HG03135 (cell line): ENCODE results near the gene ADARB2.

Source experiments
- ATAC-seq: cut with Tn5 transposase; IDR thresholded peaks from one replicate; pipeline ENCODE4 v1.9.1; 2021; ENCODE audit warnings: mild to moderate bottlenecking, moderate library complexity; ENCODE audit not compliant: unreplicated experiment

ADARB2 gene

DNA sequence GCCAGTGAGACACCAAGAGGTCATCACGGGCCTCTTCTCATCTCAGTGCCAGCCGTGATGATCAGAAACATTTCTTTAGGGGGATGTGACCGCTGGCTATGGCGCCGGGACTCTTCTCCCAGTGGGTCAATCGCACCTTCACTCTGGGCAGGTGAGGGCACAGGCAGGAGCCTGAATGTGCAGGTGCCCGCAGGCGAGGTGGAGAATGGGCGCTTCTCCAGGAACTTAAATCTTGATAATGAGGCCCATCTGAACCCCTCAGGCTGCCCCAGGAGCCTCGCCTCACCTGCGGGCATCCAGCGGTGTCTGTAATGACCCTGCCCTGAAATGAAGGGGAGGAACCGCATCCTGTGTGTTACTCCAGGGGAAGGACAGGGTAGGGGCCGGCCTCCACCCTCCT lies 204.7 kb downstream of the ADARB2 start:
- no peak for ATAC-seq

DNA sequence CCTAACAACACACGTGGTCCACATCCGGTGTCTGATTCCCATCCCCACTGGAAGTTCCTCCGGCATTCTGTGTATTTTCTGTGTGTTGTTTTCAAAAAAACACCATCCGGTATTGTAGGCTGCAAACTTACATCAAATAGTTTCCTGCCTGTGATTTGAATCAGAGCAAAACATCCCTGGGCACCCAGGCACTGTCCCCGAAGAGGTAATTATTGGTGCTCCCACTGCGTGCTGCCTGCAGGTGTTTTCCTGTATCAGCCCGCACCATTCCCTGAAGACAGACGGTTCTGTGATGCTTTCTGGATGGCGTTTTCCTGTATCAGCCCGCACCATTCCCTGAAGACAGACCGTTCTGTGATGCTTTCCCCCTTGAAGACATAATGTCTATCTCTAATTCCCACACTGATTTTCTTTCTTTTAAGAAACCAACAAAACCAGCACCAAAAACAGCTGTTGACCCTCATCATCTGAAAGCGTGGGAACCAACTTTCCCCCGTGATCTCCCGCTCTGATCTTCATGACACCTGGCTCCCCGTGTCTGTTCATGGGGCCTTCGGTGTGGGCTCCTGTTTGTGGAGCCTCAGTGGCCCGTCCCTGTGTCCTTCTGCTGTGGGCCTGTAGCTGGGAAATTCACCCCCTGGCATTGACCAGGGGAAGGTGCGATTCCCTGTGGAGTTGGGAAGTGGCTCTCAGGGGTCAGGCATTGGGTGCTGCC lies 205.3 kb downstream of the ADARB2 start:
- ATAC-seq = no peak

DNA sequence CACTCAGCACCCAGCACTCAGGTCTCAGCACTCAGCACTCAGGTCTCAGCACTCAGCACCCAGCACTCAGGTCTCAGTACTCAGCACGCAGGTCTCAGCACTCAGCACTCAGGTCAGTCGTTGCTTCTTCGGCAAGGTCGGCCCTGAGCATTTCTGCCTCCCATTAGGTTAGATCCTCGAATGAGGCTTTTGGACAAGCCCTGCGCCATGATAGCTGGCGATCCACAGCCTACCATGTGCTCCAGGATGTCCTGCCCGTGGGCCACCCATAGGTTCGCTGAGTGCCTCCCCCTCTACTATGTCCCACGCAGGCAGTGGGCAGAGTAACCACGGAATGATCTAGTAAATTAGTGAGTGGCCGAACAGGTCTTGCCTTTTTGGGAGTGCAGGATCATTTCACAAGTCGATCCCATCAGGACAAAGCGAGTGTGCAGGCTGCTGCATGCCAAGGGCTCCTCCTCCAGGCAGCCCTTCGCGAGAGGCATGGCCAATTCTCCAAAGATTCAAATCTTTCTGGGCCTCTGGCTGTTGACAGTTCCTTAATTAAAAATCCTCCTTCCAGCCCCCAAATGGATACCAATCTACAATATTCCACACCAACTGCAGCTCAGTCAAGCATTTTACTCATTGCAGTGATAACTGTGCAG lies 206.3 kb downstream of the ADARB2 start:
- no peak for ATAC-seq

DNA sequence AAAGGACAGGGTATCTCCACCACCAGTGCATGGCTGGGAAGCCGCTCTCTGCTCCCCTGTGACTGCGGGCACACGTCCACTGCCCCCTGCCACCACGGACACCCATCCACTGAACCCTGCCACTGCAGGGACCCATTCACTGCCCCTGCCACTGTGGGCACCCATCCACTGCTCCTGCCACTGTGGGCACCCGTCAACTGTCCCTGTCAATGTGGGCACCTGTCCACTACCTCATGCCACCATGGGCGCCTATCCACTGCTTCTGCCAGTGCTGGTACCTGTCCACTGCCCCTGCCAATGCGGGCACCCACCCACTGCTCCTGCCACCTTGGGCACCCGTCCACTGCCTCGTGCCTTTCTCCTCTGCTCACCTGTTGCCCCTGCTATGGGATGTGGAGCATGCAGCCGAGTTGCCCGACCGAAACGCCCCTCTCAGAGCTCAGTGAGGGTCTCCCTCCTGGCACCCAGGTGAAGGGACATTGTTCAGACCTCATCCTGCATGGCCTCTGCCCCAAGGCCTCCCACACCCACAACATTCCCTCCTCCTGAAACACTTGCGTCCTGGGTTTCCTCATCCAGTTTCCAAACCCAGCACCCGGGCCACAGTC lies 207.4 kb downstream of the ADARB2 start:
- ATAC-seq = no peak

DNA sequence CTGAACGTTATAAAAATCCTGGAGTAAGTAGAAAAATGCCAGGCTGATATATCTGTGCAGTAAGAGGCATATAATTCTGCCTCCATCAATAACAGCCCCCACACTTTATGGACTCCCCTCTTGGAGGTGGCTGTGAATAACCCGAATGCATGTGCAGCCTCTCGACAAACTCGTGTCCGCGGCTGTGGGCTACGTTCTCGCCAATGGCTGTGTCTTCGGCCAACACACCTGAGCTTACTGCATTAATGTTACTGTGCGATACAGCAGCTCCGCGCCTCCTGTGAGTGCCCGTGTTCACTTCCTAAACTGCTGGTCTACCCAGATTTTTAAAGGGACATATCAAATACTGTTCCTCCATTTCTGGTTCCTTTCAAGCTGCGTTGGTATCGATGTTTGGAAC lies 209.4 kb downstream of the ADARB2 start:
- ATAC-seq = no peak

DNA sequence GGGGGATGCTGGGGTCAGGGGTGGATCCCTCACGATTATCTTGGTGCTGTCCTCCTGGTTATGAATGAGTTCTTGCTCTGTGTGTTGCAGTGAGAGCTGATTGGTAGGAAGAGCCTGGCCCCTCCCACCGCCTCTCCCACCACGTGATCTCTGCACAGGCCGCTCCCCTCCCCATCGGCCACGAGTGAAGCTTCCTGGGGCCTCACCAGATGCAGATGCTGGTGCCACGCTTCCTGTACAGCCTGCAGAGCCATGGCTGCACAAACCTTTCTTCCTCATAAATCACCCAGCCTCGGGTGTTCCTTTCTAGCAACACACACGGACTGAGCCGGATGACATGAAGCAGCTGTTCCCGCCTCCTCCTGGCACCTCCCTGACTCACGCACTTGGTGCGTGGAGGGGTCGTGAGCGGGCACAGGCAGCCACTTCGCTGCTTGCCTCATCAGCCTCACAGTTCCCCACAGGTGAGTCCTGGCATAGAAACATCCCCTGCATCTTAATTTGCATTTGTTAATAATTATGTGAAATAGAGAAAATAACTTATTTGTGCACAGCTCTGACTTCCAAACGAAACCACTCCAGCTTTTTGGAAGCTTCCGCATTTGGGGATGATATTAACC lies 210.8 kb downstream of the ADARB2 start:
- no peak for ATAC-seq

DNA sequence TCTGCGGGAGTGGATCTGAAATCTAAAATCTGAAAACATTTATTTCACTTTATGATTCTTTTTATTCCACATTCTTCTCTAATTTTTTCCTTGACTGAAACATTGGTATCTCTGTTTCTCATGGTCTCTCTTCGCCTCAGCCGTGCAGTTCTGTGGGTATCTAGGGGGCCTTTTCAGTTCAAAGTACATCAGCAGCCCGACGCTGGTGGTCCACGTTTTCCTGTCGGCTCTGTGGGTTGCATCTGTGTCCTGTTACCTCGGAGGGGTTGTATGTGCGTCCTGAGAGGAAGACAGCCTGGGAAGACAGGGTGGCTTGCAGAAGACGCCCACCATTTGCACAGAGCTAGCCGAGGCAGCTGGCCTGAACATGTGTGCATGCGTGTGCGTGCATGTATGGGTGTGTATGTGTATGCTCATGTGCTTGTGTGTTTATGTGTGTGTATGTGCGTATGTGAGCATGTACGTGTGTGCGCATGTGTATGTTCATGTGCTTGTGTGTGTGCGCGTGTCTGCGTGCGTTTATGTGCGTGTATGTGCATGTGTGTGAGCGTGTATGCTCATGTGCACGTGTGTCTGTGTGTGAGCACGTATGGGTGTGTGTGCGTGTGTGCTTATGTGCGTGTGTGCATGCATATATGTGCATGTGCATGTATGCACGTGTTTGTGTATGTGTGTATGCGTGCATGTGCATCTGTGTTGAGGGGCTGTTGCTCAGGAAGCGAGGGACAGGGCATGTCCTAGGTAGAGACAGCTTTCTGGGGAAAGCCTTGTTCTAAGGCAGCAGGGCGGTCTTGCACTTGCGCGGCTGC lies 211.8 kb downstream of the ADARB2 start:
- no peak for ATAC-seq

DNA sequence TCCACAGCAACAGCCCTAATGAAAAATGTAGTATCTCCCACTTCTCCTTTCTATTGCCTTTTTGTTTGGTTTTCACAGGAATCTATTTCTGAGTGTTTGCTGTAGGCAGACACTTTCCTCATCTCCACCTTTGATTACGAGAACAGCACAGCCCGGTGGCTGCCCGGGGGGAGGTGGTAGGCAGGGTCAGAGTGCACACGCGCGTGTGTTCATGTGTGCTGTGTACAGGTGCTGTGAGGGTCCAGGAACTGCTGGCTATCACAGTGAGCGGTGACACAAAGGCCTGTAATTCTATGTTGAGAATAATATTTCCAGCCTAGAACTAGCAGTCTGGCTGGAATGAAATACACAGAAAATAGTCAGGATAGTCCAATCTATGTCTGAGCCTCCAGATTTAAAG lies 212.8 kb downstream of the ADARB2 start:
- no peak for ATAC-seq

DNA sequence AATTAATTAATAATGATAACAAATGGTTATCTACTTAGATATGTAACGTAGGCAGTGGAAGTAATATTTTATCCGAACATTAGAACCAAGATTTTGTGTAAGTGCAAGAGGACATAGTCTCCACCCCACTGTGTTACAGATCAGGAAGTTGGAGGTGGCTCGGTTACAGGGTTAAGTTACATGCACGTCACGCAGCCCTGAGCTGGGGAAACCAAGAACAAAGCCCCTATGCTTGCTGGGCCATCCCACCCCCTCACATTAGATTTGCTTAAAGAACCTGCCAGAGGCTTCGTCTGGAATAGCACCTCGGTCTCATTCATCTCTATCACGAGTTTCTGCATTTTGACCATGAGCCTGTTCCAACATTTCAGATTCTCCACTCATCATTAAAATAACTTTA lies 214.1 kb downstream of the ADARB2 start:
- ATAC-seq = no peak

DNA sequence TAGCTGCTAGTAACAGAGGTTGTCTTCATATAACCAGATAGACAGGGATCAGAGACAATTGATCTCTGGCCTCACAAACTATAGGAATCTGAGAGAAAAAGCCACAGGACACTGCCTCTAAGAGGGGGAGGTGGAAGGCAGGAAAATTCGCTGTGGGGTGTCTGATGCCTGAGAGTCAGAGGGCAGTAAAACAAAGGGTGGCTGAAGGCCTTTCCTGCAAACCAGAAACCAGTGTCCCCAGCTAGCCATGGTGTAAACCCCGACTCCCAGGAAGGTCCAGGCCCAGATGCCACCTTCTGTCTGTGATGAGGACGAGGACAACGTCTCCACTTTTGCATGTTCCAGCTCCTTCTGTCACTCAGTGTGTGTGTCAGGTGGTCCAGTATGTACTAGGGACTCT lies 215.1 kb downstream of the ADARB2 start:
- no peak for ATAC-seq

DNA sequence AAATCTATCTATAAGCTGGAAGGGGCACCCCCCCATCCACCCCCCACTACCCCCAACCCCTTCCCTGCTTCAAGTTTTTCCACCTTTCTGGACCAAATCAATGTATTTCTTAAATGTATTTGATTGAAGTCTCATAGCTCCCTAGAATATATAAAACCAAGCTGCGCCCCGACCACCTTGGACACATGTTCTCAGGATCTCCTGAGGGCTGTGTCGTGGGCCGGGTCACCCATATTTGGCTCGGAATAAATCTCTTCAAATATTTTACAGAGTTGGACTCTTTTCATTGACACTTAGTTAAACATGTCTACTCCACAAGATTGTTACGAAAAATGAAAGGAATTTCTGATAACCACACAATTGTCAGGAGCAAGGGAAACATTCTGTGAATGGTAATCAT lies 215.6 kb downstream of the ADARB2 start:
- ATAC-seq = no peak

DNA sequence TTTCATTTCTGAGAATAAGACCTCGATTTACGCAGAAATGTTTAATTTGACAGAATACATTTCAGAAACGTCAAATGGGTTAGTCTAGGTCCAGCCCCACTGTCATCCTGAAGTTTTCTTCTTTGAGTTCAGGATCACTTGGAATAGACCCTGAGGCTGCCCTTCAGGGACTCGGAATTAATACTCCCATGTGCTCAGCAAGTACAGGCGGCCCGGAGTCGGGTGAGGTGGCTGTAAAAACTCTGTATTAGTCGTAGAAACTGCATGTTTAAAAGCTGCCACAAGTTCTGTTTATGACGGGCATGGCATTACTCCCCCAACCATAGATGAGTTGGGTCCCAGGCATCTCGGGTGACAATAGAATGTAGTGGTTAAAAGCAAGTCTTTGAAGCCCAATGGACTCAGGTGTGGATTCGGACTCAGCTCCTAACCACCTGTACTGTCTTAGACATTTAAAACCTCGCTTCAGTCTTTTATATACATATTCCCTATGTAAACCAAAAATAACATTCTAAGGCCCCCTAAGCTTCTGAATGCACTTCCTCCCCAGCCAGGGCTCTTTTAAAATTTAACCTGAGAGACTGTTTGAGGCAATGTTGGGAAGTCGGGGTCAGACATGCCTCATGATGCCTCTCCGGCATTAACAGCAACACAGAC lies 216.3 kb downstream of the ADARB2 start:
- ATAC-seq = no peak

DNA sequence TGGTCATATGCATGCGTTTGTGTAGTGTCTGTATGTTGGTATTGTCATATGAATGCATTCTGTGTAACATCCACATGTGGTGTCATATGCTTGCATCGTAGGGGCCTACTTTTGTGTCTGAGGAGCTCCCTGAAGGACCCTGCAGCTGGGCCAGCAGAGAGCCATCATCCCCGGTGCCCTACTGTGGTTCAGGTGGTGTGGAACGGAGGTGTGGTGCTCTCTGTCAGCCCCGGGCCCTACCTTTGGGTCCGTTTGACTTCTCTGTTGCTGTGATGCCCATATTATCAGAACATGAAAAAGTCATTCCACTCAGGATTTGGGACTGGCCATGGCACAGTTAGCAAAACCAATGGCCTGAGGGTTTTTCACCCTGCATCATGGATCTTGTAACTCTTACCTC lies 217.9 kb downstream of the ADARB2 start:
- ATAC-seq = no peak

DNA sequence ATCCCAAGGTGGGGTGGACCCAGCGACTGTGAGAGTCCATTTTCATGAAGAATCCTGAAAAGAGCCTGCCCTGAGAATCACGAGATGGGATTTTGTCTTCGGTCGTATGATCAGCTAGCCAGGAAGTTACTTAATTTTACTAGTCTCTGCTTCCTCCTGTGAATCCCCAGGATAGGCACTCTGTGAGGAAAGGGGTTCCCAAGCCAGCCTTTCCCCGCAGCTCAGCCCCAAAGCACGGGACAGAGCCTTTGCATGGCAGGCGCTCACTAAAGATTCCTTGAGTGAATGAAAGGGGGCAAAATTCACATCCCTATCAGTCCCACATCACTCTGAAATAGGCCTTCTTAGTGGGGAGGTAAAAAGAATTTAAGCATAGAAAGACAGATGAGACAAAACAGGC lies 219.6 kb downstream of the ADARB2 start:
- no peak for ATAC-seq

DNA sequence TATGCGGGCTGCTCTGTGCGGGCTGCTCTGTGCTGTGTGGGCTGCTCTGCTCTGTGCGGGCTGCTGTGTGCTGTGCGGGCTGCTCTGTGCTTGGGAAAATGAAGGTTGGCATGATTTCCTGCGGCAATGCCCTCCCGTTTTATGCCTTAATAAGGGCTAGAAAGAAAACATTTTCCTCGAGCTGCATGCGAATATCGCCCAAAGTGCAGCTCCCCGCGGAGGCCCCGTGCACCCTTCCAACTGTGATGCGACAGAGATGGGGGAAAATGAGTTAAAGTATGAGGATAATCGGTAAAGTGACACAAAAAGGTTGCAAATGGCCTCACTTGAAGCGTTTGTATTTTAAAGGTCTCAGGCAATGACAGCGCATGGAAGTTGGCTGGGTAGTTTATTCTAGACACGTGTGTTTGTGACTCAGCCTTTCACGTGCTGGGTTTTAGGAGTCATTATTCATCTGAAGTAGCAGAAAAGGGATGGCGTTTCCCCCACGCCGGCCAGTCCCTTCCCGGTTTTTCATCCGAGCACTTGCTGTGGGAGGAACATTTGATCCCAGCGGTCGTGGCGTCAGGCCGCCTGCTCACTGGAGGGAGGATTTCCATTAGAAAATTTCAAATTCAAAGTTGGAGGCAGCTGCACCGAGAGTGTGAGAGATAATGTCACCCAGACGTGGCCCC lies 220.7 kb downstream of the ADARB2 start:
- ATAC-seq = no peak

DNA sequence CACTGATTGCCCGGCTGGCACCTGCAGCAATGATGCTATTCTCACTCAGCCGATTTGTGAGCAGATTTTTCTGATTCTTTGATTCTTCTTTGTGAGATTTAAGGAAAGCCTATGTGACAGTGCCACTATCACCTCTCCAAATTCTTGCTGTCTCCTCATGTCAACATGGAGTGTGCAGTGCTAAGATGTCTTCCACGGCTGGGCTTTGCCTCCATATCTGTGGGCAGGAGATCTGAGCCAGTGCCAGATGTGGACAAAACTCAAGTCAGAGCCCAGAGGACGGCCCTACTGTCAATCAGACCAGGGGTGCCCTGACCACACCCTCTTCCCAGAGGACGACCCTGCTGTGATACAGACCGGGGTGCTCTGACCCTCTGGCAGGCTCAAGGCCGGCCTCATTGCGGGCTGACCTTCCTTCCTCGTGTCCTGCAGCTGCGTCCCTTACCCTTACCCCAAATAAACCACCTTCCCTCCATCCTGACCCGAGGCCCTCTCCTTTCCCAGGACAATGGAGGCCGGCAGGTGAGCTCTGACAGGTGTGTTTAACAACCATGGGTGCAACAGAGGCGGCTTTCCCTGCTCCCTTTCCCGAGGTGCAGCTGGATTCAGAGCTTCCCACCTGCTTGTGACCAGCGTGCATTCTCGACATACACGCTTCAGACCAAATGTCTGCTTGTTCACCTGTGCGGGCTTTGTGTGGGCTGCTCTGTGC lies 221.4 kb downstream of the ADARB2 start:
- ATAC-seq = no peak

DNA sequence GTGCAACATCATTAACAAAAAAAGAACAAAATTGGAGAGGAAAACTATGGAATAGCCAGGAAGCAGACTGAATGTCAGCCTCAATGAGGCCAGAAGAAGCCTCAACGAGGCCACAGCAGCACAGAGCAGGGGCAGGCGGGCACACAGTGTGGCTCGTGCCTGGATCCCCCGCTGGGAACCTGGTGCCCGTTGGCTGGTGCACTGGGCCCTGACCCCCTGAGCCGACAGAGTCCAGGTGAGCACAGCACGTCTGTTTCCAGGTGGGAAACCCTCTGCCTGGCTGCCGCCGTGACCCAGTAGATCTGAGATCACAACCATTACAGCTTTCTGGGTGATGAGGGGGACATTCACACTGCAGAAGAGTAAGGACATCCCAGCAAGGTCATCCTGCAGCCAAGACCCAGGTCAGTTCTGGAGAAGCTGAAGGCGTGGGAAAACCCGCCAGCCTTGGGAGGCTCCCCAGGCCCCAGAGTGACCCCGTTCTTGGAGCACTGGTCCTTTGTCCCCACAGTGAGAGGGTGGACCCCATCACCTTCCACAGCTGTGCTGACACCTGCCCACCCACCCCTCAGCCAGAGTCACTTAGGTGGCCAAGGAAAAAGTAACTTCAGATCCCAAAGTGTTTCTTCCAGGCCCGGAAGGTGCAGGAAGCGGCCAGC lies 222.1 kb downstream of the ADARB2 start:
- ATAC-seq = no peak

DNA sequence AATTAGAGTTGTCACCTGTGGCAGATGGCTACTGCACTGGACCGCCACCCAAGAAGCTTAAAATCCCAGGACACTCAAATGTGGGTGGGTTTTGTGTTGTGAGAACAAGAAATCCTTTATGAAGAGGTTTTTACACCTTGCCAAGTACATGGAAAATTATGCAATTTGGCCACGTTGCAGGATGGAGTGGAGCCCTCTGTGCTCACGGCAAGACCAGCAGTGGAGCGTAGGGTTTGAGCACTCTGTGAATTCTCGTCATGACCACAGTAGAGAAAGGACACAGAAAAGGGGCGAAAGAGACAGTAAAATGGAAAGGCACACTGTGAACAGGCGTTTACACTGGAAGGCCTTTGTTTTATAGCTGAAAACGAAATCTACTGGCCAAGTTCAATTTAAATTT lies 222.6 kb downstream of the ADARB2 start:
- no peak for ATAC-seq

DNA sequence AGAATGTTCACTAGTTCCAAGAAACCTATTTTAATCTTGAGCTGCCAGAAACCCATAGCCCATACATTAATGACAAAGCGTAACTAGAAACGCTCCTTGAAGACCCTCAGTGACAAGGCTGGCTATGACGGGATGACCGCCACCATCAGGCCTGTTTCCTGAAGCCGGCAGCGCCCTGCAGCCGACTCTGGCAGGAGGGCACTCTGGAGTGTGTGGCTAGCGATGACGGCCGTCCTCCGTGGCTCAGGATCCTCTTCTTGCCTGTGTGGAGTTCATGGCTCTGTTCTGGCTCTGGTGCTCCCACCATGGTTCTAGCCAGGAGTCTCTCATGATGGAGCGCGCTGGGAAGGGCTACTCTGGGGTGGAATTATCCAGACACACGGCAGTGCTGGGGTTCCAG lies 224.1 kb downstream of the ADARB2 start:
- ATAC-seq = no peak
